8988T (cell line): ENCODE data around the gene MYO3B.
"Not testable (repeated sequence)": the region's sequence is repeated elsewhere in the genome, so short reads cannot be mapped to it uniquely, and the experiment has no call there.

Experiments
- DNase-seq: peaks from one replicate; pipeline ENCODE4 v3.0.0; 2011

MYO3B gene

GRCh38 chr2:170163411-170164065, 14.4 kb upstream of the MYO3B start:
- DNase-seq: no peak

- DNase-seq: no peak
Measured at GRCh38 chr2:170165129-170165528, 12.8 kb upstream of the MYO3B start.

- no peak for DNase-seq
Measured at GRCh38 chr2:170166735-170167134, 11.2 kb upstream of the MYO3B start.

GRCh38 chr2:170170281-170171040, 7.5 kb upstream of the MYO3B start:
- no peak for DNase-seq

GRCh38 chr2:170176212-170176611, 1.7 kb upstream of the MYO3B start:
- no peak for DNase-seq

- DNase-seq: no peak
Measured at GRCh38 chr2:170180031-170180566, 2.2 kb downstream of the MYO3B start.

GRCh38 chr2:170181602-170182001, 3.7 kb downstream of the MYO3B start:
- DNase-seq: no peak

GRCh38 chr2:170185319-170185718, 7.4 kb downstream of the MYO3B start:
- DNase-seq: no peak

- no peak for DNase-seq
Measured at GRCh38 chr2:170189757-170190156, 11.8 kb downstream of the MYO3B start.

GRCh38 chr2:170190172-170190571, 12.2 kb downstream of the MYO3B start:
- no peak for DNase-seq

- no peak for DNase-seq
Measured at GRCh38 chr2:170191166-170191866, 13.4 kb downstream of the MYO3B start.

GRCh38 chr2:170196963-170197362, 19.0 kb downstream of the MYO3B start:
- no peak for DNase-seq

- DNase-seq: no peak
Measured at GRCh38 chr2:170201275-170201674, 23.3 kb downstream of the MYO3B start.

GRCh38 chr2:170201734-170202393, 23.9 kb downstream of the MYO3B start:
- DNase-seq: no peak

- DNase-seq: no peak
Measured at GRCh38 chr2:170202437-170202836, 24.5 kb downstream of the MYO3B start.

GRCh38 chr2:170204298-170204951, 26.5 kb downstream of the MYO3B start:
- no peak for DNase-seq

- DNase-seq: no peak
Measured at GRCh38 chr2:170206246-170206645, 28.3 kb downstream of the MYO3B start.

- no peak for DNase-seq
Measured at GRCh38 chr2:170206805-170207407, 29.0 kb downstream of the MYO3B start.

- DNase-seq: no peak
Measured at GRCh38 chr2:170207901-170208300, 30.0 kb downstream of the MYO3B start.

- no peak for DNase-seq
Measured at GRCh38 chr2:170208967-170209366, 31.0 kb downstream of the MYO3B start.

GRCh38 chr2:170212625-170213280, 34.8 kb downstream of the MYO3B start:
- DNase-seq: no peak

GRCh38 chr2:170213281-170213625, 35.3 kb downstream of the MYO3B start:
- DNase-seq: not testable (repeated sequence)
